Astrocyte of the cerebellum (primary cell): Measurements from ENCODE around the gene SAV1.
"Not testable (repeated sequence)": the region's sequence is repeated elsewhere in the genome, so short reads cannot be mapped to it uniquely, and the experiment has no call there.

ENCODE experiments used
- DNase-seq: peaks from one replicate; pipeline ENCODE4 v3.0.0-alpha.2; 2011; ENCODE audit warnings: low read depth
- H3K4me3 ChIP-seq: 2 replicates; pipeline ENCODE4 v1.5.1; 2011; ENCODE audit warnings: mild to moderate bottlenecking, low read depth, low read length, moderate library complexity
- in situ Hi-C: cut with HindIII; loops from 2 replicates; pipeline ENCODE4 v1.10.0; 2017; ENCODE audit warnings: low sequenced_read_pairs
- TF ChIP-seq, protein P1 (sequence below): IDR thresholded peaks from 2 replicates; pipeline ENCODE4 v1.5.1; 2012; ENCODE audit warnings: low read length, low read depth, moderate library complexity, mild to moderate bottlenecking; ENCODE audit errors: missing control alignments

The SAV1 gene

GRCh38 chr14:50697659-50698290, 29.7 kb upstream of the SAV1 start:
- peak; percentile 39 for DNase-seq
- no peak overlapping the region for H3K4me3 ChIP-seq
- in situ Hi-C loops: no loop called here
- TF ChIP-seq, protein P1, sequence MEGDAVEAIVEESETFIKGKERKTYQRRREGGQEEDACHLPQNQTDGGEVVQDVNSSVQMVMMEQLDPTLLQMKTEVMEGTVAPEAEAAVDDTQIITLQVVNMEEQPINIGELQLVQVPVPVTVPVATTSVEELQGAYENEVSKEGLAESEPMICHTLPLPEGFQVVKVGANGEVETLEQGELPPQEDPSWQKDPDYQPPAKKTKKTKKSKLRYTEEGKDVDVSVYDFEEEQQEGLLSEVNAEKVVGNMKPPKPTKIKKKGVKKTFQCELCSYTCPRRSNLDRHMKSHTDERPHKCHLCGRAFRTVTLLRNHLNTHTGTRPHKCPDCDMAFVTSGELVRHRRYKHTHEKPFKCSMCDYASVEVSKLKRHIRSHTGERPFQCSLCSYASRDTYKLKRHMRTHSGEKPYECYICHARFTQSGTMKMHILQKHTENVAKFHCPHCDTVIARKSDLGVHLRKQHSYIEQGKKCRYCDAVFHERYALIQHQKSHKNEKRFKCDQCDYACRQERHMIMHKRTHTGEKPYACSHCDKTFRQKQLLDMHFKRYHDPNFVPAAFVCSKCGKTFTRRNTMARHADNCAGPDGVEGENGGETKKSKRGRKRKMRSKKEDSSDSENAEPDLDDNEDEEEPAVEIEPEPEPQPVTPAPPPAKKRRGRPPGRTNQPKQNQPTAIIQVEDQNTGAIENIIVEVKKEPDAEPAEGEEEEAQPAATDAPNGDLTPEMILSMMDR: no peak

- DNase-seq, in situ Hi-C loops, H3K4me3 ChIP-seq: not testable (repeated sequence)
Measured at GRCh38 chr14:50694260-50694659, 26.2 kb upstream of the SAV1 start.

DNA sequence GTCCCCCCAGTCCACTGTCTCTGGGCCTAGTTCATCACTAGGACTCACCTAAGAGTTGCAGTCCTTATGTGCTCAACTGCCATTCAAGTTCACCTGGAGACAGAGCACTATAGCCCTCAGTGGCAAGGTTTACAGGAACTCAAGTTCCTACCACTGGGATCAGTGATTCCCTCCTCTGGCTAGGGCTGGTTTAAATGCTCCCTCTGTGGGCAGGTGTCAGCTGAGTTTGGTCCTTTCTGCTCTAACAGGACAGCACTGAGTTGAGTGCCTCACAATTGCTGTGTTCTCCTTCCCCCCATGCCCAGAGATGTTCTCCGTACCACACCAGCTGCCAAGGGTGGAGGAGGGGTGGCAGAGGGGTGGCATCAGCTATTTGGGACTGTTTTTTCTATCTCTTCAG, 20.8 kb upstream of the SAV1 start:
- in situ Hi-C loops: no loop called here
- no peak overlapping the region for H3K4me3 ChIP-seq
- no peak for DNase-seq
- TF ChIP-seq, protein P1: no peak

- no peak overlapping the region for H3K4me3 ChIP-seq
- in situ Hi-C loops: no loop called here
- no peak for DNase-seq
- TF ChIP-seq, protein P1: no peak
Measured at GRCh38 chr14:50679674-50680073, 11.6 kb upstream of the SAV1 start.

GRCh38 chr14:50678163-50678562, 10.1 kb upstream of the SAV1 start:
- TF ChIP-seq, protein P1: no peak
- H3K4me3 ChIP-seq: no peak overlapping the region
- in situ Hi-C loops: no loop called here
- DNase-seq: no peak

GRCh38 chr14:50677527-50678063, 9.5 kb upstream of the SAV1 start:
- in situ Hi-C loops: no loop called here
- peak; percentile 49 for DNase-seq

More at GRCh38 chr14:50677527-50678063, 9.5 kb upstream of the SAV1 start:
- TF ChIP-seq, protein P1: no peak
- no peak overlapping the region for H3K4me3 ChIP-seq
